HL-60/S4 treated with phorbol 12-myristate 13-acetate at 8.2 ng/mL for 4 days and 3 days (cell line): ENCODE data around the gene ERVK3-1.
"Not testable (repeated sequence)": the region's sequence is repeated elsewhere in the genome, so short reads cannot be mapped to it uniquely, and the experiment has no call there.

Source experiments
- in situ Hi-C: fragments of 300-500 bp; cut with MboI; formaldehyde crosslinking; loops from 2 replicates; pipeline ENCODE4 v1.15.0; 2022; ENCODE audit warnings: low sequenced_read_pairs

Gene ERVK3-1

GRCh38 chr19:58304255-58304654, 922 bp upstream of the ERVK3-1 start:
- in situ Hi-C loops: no loop called here

GRCh38 chr19:58304748-58305064, 471 bp upstream of the ERVK3-1 start:
- in situ Hi-C loops: no loop called here

- in situ Hi-C loops: no loop called here
These were observed 751 bp downstream of the ERVK3-1 start for GRCh38 chr19:58305932-58306323.

GRCh38 chr19:58307736-58308135, 2.6 kb downstream of the ERVK3-1 start:
- in situ Hi-C loops: no loop called here

- in situ Hi-C loops: not testable (repeated sequence)
These were observed 5.5 kb downstream of the ERVK3-1 start for GRCh38 chr19:58310685-58311084.

- in situ Hi-C loops: no loop called here
These were observed 6.2 kb downstream of the ERVK3-1 start for GRCh38 chr19:58311345-58311865.

GRCh38 chr19:58315580-58315979, 10.4 kb downstream of the ERVK3-1 start:
- in situ Hi-C loops: no loop called here

- in situ Hi-C loops: no loop called here
These were observed 12.4 kb downstream of the ERVK3-1 start for GRCh38 chr19:58317476-58318072.

GRCh38 chr19:58318297-58318696, 13.1 kb downstream of the ERVK3-1 start:
- in situ Hi-C loops: no loop called here

GRCh38 chr19:58319241-58319640, 14.1 kb downstream of the ERVK3-1 start:
- in situ Hi-C loops: no loop called here

GRCh38 chr19:58325311-58326022, 20.3 kb downstream of the ERVK3-1 start:
- in situ Hi-C loops: no loop called here

- in situ Hi-C loops: no loop called here
These were observed 21.3 kb downstream of the ERVK3-1 start for GRCh38 chr19:58326501-58326913.

GRCh38 chr19:58326914-58327726, 21.9 kb downstream of the ERVK3-1 start, which contains the start of gene ZSCAN22:
TSS of gene ZSCAN22 (plus strand) at chr19:58326994. CDS start at chr19:58334803, 7,809 bp downstream.
- in situ Hi-C loops: no loop called here

GRCh38 chr19:58328999-58329398, 23.8 kb downstream of the ERVK3-1 start:
- in situ Hi-C loops: no loop called here

GRCh38 chr19:58330458-58330857, 25.3 kb downstream of the ERVK3-1 start:
- in situ Hi-C loops: no loop called here

- in situ Hi-C loops: no loop called here
These were observed 27.5 kb downstream of the ERVK3-1 start for GRCh38 chr19:58332697-58333096.

GRCh38 chr19:58334691-58335249, 29.6 kb downstream of the ERVK3-1 start:
- in situ Hi-C loops: no loop called here

GRCh38 chr19:58335630-58336029, 30.5 kb downstream of the ERVK3-1 start:
- in situ Hi-C loops: no loop called here

GRCh38 chr19:58336216-58336615, 31.0 kb downstream of the ERVK3-1 start:
- in situ Hi-C loops: no loop called here

- in situ Hi-C loops: no loop called here
These were observed 31.6 kb downstream of the ERVK3-1 start for GRCh38 chr19:58336820-58337219.

- in situ Hi-C loops: no loop called here
These were observed 33.2 kb downstream of the ERVK3-1 start for GRCh38 chr19:58338336-58338735.
